ENCODE results near the gene RIC1. TPM values are rescaled to one million over a fixed set of nuclear protein-coding genes. Genes with fewer than 3 reads are reported as not detected.
"Not testable (repeated sequence)": the region's sequence is repeated elsewhere in the genome, so short reads cannot be mapped to it uniquely, and the experiment has no call there.

RIC1 gene
- total RNA-seq, 1 donor from 2014 or later, result 23.6 TPM

DNA sequence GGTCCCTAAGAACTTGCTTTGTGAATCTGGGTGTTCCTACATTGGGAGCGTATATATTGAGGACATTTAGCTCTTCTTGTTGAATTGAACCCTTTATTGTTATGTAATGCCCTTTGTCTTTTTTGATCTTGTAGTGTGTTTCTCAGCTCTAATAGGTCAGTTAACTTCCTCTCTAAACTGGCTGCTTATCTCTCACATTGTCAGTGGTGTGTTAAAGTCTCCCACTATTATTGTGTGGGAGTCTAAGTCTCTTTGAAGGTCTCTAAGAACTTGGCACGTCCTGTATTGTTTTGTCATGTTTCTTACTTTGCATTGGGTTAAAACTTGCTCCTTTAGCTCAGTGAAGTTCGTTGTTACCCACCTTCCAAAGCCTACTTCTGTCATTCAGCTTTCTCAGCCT lies 36.2 kb downstream of the RIC1 start:
- no peak for DNase-seq (ENCODE audit: low spot score in 2 of 2)
- FAIRE-seq, result no peak

DNA sequence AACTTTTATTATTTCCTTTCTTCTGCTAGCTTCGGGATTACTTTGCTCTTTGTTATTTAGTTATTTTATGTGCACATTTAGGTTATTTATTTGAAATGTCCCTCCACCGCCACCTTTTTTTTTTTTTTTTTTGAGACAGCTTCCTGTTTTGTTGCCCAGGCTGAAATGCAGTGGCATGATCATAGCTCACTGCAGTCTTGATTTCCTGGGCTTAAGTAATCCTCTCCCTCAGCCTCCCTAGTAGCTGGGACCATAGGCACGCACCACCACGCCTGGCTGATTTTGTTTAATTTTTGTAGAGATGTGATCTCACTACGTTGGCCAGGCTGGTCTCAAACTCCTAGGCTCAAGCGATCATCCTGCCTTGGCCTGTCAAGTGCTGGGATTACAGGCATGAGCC lies 38.5 kb downstream of the RIC1 start:
- FAIRE-seq, result no peak

DNA sequence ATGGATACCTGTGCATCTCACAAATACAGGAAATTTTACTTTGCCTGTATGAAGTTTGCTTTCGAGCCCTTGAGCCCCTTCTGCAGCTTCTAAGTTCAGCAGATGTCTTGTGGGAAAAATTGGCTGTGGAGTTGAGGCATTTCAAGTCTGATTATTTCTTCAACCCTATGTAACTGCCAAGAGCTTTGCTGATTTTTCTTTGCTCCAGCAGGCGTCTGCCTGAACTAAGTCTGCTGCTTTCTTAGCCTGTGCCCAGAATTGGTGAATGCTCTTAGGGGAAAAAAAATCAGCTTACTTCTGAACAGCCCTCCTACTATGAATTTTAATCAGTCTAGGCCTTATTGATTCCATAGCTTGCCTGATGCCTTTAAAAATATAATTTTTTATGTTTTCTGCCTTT lies 41.2 kb downstream of the RIC1 start:
- FAIRE-seq (no peak), DNase-seq (ENCODE audit: low spot score in 2 of 2) (no peak)

More for the DNA sequence above, 38.5 kb downstream of the RIC1 start:
- DNase-seq (ENCODE audit: low spot score in 2 of 2), result no peak

DNA sequence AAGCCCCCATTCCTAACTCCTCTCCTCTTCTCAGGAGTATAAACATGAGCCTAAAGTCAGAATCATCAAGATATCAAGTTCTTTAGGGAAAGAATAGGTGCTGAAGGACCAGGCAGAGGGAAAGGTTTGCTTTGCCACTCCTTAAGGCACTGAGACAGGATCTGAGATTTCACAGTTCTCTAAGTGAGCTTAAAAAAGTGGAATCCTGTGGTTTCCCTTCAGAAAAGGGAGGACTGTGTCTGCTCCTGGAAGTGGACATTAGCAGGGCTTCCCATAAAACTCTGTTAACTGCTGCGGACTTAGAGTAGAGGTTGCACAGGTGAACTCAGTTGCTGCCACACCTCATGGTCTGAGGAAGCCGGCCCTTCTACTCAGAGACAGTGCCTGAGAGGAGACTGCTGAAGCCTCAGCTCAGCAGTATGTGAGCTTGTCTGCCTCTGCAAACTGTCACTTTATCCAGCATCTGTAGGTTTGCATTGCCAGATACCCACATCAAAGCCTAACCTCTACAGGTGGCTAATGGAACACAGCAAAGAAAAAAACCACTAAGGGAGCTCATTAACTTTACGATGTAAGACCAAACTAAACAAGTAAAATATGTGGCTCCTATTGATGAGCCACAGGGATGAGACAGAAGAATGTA lies 42.9 kb downstream of the RIC1 start:
- DNase-seq (ENCODE audit: low spot score in 2 of 2) (no peak), FAIRE-seq (no peak)

DNA sequence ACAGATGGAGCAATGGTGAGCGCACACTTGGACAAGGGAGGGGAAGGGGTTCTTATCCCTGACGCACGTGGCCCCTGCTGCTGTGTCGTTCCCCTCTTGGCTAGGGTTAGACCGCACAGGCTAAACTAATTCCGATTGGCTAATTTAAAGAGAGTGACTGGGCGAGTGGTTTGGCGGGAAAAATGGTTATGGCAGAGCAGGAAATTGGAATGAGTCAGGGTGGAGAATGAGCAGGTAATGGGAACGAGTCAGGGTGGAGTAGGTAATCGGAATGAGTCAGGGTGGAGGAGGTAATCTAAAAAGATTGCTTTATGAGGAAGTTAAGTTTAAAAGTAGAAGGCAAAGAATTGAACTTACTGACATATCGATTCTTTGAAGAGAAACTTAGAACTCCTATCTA lies 46.1 kb downstream of the RIC1 start:
- not testable (repeated sequence) for FAIRE-seq

DNA sequence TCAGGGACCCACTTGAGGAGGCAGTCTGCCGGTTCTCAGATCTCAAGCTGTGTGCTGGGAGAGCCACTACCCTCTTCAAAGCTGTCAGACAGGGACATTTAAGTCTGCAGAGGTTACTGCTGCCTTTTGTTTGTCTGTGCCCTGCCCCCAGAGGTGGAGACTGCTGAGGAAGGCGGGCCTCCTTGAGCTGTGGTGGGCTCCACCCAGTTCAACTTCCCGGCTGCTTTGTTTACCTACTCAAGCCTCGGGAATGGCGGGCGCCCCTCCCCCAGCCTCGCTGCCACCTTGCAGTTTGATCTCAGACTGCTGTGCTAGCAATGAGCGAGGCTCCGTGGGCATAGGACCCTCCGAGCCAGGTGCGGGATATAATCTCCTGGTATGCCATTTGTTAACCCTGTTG lies 54.7 kb downstream of the RIC1 start:
- FAIRE-seq; DNase-seq (ENCODE audit: low spot score in 2 of 2): not testable (repeated sequence)

More for the DNA sequence above, 46.1 kb downstream of the RIC1 start:
- not testable (repeated sequence) for DNase-seq (ENCODE audit: low spot score in 2 of 2)

DNA sequence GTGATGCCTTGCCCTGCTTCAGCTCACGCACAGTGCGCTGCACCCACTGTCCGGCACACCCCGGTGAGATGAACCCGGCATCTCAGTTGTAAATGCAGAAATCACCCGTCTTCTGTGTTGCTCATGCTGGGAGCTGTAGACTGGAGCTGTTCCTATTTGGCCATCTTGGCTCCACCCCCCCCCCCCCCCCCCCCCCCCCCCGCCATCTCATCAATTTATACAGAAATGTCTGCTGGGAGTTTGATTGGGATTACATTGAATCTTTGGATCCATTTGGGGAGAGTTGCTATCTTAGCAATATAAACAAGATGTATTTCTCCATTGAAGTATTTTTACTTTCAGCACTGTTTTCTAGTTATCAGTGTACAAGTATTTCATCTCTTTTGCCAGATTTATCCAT lies 55.2 kb downstream of the RIC1 start:
- FAIRE-seq, result no peak
- DNase-seq (ENCODE audit: low spot score in 2 of 2), result no peak

DNA sequence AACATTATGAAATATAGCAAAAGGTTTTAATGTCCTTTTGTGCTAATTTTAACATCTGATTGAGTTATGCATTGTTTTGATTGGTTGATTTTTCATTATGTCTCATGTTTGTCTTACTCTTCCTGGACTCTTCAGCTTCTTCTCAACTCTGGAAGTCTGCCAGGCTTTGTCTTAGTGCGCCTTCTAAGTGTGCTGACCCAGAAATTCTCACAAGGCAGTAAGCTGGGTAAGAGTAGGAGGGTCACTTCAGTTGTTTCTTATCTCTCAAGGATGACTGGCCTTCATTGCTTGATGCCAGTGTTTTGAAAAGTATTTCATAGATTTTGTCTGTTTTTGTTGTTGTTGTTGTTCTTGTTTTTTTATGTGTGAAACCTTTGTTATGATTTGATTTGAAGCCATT lies 59.2 kb downstream of the RIC1 start:
- FAIRE-seq, result no peak
- DNase-seq (ENCODE audit: low spot score in 2 of 2), result no peak

DNA sequence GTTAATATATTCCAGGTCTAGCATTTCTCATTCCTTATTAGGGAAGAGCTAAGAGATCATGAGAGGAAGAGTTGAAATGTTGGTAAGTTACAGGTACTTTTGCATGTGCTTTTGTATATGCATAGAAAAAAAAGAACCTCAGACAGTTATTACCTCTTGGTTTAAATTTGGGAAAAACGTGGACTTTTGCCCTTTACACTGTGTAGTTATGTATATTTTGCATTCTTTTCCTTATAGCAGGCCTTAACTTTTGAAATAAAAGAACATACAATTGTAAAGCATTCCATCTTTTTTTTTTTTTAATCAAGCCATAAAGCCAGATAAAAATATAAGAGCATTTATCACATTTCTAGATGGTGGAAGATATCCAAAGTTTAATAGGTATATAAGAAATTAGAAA lies 61.4 kb downstream of the RIC1 start:
- FAIRE-seq (no peak), DNase-seq (ENCODE audit: low spot score in 2 of 2) (no peak)

DNA sequence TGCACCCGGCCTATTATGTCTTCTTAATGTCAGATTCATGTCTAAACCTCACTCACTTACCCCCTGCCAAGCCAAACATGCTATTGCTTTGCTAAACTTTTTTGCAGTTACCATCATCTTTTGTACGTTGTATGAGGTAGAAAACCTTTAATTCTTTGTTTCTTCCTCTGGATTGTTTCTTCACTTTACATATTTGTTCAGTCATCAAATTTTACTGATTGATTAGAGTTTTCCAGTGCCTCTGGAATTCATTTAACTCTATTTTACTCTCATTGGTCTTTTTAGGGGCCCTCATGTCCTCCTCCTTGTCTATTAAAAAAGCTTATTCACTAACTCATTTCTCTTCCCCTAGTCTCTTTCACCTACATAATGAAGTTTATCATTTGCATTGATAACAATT lies 67.0 kb downstream of the RIC1 start:
- FAIRE-seq (no peak), DNase-seq (ENCODE audit: low spot score in 2 of 2) (no peak)

DNA sequence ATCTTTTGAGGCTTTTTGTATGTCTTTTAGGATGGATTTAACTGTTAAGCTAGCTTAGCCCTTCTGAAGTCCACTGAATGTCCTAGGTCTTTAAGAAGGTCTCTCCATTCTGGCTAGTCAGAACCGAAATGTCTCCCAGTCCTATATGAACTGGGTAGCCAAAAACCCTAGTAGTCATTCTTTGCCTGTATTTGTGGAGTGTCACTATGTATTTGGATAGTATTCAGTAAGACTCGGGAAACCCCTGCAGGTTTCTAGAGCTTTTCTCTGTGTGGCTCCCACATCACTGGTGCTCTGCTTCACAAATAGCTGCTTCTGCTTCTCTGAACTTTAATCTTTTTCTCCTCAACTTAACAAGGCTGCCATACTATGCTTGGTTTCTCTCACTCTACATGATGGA lies 68.0 kb downstream of the RIC1 start:
- no peak for FAIRE-seq
- no peak for DNase-seq (ENCODE audit: low spot score in 2 of 2)

DNA sequence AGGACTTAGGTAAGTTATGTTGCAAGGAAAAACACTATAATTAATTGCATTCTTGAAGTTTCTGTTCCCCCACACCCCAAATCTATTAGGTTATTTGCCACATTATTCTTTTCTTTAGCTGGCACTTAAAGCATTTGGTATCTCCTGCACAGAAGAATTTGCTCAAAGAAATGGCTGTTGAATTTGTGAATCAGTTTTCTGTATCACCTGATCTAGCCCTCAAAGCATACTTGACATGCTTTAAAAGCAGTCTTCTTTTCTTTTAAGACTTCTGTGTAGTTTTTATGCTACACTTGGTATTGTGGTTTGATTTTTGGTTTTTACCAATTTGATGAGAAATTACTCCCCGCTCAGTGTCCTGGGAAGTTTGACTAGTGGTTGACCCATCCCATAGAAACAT lies 69.1 kb downstream of the RIC1 start:
- FAIRE-seq, result no peak
- no peak for DNase-seq (ENCODE audit: low spot score in 2 of 2)

DNA sequence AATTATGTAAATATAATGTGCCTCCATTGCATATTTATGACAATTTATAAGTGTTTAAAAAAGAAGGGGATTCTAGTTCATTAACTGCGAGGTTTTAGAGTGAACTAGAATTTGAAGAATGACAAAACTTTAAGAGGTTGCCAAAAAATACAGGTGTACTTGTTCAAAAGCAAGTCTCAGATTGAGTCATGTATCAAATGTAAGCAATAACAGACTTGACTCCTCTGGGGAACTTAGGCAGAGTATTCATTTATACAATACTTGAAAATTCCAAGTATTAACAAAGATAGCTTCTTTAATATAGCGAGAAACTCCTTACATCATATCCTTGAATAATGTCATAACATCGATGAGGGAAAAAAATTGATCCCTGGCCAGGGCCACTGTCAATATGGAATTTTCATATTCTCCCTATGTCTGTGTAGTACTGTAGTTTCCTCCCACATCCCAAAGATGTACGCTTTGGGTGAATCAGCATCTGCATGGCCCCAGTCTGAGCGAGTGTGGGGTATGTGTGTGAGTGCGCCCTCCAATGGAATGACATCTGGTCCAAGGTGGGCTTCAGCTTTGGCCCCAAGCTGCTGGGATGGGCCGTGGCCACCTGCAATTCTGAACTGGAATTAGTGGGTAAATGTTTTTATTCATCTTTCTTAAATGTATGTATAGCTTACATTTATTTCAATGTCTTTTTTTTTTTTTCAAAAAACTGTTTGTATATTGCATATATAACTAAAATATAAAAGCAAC lies 70.1 kb downstream of the RIC1 start:
- DNase-seq (ENCODE audit: low spot score in 2 of 2) (no peak), FAIRE-seq (no peak)

DNA sequence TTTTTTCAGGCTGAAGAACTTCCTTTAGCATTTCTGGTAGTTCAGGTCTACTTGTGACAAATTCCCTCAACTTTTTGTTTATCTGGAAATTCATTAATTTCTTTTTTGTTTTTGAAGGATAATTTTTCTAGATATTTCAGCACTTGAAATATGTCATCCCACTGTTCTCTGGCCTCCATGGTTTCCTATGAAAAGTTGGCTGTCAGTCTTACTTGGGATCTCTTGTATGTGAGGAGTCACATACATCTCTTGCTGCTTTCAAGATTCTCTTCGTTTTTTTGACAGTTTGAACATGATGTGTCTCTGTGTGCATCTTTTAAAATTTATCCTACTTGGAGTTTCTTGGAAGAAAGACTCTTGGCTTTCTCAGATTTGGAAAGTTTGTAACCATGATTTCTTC lies 79.5 kb downstream of the RIC1 start:
- DNase-seq (ENCODE audit: low spot score in 2 of 2), result no peak
- FAIRE-seq, result no peak

DNA sequence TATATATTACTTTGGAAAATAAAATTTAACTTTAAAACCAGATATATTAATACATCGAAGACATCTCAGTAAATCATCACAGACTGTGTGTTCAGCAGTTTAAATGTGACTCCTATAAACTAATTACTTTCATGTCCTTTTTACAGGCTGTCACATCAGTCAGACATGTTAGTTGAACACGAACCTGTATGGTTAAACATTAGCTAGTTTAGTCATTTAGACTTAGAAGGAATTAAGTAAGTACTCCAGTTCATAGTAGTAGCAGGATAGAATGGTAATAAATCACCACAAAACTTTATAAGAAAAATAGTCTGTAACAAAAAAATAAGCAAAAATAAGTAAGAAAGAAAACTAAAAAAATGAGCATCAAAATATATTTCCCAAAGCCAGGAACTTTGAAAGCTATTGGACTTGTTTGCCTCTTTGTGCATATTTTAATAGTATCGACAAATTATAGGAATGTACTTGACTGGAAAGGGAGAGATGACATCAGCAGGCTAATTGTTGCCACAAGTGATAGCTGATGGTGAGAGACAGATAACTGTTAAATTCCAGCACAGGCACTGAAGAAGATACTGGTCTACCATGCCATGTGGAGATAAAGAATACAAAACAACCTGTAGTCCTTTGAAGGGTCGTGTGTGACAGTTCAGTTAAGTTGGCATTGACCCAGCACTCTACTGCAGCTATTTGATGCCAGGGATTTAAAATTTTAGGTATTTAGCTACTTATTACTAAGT lies 83.9 kb downstream of the RIC1 start:
- no peak for DNase-seq (ENCODE audit: low spot score in 2 of 2)
- FAIRE-seq, result no peak

DNA sequence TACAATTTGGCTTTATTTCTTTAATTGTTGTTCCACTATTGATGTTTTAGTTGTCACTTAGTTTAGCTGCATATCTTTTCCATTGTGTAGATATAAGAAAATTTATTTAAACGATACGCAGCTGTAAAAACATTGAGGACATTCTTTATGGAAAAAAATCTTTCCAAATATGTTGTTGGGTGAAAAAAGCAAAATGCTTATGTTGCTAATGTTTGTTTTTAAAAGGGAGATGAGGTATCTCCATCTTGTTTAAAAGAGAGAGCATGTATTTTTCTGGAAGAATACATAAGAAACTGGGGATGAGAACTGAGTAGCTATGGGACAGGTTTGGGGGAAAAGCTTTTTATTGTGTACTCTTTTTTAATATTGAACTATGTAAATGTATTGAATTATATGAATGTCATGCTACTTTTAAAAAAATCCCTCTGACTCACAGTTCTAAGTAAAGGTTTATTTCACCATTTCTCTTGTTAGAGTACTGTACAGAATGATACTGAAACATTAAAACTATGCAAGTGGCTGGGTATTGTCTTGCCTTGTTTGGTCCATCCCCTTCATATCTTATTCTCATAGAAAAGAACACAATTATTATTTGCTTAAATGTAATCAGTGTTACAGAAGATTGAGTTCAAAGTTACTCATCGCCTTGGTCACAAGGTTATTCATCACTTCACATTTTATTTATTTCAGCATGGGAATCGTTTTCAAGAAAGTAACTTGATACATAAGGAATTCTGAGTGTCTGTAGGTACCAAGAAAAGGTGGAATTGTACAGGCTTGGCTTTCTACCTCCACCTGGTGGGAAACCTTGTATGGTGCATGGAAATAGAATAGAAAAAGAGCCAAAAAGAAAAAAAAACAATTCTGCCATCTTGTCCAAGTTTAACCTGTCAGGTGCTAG lies 85.8 kb downstream of the RIC1 start:
- DNase-seq (ENCODE audit: low spot score in 2 of 2) (no peak), FAIRE-seq (no peak)

DNA sequence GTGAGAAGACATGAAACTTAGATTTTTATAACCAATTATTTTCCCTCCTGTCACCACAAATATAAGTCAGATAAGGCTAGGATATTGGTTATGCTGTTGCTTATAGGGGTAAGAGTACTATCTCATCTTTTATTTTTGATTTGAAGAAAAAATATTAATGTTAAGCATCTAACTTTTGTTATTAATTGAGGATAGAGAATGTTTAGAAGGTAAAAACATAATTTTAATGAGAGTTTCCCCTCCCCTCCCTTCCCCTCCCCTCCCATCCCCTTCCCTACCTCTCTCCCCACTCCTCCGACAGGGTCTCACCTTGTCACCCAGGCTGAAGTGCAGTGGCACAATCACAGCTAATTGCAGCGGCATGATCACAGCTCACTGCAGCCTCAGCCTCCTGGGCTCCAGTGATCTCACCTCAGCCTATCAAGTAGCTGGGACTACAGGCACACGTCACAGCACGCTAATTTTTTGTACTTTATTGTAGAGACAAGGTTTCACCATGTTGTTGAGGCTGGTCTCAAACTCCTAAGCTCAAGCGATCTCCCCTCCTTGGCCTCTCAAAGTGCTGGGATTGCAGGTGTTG lies 86.7 kb downstream of the RIC1 start:
- DNase-seq (ENCODE audit: low spot score in 2 of 2) (no peak), FAIRE-seq (no peak)

DNA sequence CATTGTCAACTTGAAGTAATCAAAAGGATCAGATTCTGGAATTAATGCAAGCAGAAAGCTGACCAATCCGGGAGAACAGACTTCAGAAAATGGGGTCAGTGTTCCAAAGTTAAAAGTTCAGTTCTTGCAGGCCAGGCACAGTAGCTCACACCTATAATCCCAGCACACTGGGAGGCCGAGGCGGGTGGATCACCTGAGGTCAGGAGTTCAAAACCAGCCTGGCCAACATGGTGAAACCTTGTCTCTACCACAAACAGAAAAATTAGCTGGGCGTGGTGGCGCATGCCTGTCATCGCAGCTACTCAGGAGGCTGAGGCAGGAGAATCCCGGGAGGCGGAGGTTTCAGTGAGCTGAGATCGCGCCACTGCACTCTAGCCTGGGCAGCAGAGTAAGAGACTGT lies 88.5 kb downstream of the RIC1 start:
- not testable (repeated sequence) for DNase-seq (ENCODE audit: low spot score in 2 of 2); FAIRE-seq

DNA sequence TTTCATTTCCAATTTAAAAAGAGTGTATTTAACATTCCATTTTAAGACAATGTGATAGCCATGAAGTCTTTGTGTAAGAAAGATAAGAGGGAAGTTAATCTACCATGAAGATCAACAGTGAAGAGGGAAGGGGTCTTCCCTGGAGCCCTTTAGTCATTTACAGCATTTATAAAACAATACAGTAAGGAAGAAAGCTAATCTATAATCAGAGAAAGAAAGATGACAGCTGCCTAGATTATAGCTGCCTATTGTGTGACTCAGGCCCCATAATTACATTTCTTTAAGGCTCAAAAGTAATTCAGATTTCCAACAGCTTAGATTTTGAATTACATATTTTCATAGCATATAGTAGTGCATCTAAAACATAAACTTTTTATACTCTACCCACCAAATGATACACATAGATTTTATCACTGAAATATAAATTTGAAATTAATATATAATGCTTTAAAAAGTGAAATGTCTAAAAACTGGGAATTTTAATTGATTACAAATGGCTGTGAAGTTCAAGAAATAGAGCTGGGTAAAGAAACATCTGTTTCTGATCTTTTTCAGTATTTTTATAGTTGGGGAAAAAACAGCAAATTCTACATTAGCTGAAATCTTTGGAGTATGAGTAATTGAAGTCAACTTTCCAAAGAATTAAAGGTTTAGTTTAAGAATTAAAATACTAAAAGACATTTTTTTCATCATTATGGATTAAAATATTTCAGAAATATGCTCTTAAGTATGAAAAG lies 89.6 kb downstream of the RIC1 start:
- DNase-seq (ENCODE audit: low spot score in 2 of 2), result no peak
- FAIRE-seq, result no peak

All from frontal cortex (tissue), 4 donors.